Mucosa of stomach (tissue), 1 donor: ENCODE results near the gene DTX3.

Source experiments
- H3K27me3 ChIP-seq: one replicate; pipeline ENCODE4 v1.7.0; 2013; ENCODE audit warnings: mild to moderate bottlenecking, low read length; ENCODE audit not compliant: control insufficient read depth, insufficient read depth
- H3K36me3 ChIP-seq: one replicate; pipeline ENCODE4 v1.7.0; 2013; ENCODE audit warnings: low read length; ENCODE audit not compliant: control insufficient read depth, insufficient read depth
- H3K4me1 ChIP-seq: one replicate; pipeline ENCODE4 v1.7.0; 2013; ENCODE audit warnings: mild to moderate bottlenecking, low read length; ENCODE audit not compliant: control insufficient read depth, insufficient read depth
- H3K4me3 ChIP-seq: one replicate; pipeline ENCODE4 v1.7.0; 2013; ENCODE audit warnings: low read length
- H3K9ac ChIP-seq: one replicate; pipeline ENCODE4 v1.7.0; 2013; ENCODE audit warnings: mild to moderate bottlenecking, low read length, moderate library complexity
- H3K9me3 ChIP-seq: one replicate; pipeline ENCODE4 v1.7.0; 2013; ENCODE audit warnings: mild to moderate bottlenecking, low read length, moderate library complexity; ENCODE audit not compliant: control insufficient read depth
- donor health status: Pancreatic carcinoma.

Gene DTX3

DNA sequence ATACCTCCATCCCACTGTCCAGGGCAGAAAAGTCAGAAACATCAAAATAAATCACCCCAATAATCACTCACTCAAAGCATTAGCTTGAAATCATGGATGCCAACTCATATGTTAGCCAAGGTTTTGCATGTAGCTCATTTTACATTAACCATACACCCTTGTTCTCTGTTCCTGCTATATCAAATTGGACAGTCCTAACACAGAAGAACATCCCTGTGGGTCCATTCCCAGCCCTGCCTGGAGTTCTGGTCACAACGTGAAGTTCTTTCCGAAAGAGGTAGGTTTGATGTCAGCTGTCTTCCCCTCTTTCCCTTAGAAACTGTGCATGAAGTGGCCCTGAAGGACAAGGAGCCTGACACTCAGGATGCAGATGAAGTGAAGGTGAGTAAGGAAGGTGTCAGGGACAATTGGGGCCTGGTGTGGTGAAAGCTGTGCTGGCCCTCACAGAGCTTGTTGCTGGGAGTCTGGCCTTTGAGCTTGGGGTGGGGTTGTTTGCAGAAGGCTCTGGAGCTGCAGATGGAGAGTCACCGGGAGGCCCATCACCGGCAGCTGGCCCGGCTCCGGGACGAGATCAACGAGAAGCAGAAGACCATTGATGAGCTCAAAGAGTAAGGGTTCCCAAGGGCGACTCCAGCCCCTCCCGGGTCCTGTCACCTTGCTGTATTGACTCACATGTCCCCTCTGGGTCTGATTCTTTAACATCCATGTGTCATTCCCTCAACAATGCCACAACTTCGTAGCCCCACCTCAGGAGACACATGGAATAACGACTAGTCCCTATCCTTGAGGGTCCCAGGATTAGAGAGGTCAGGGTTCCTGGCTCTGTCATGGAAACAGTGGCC, 28.6 kb upstream of the DTX3 start:
- Histone ChIP-seq H3K36me3 (no peaks in the 10 kb centered on the region), H3K4me3 (no peak overlapping the region), H3K9ac (no peak overlapping the region), H3K9me3 (no peaks in the 10 kb centered on the region), H3K27me3 (no peaks in the 10 kb centered on the region), H3K4me1 (no peaks in the 10 kb centered on the region)

DNA sequence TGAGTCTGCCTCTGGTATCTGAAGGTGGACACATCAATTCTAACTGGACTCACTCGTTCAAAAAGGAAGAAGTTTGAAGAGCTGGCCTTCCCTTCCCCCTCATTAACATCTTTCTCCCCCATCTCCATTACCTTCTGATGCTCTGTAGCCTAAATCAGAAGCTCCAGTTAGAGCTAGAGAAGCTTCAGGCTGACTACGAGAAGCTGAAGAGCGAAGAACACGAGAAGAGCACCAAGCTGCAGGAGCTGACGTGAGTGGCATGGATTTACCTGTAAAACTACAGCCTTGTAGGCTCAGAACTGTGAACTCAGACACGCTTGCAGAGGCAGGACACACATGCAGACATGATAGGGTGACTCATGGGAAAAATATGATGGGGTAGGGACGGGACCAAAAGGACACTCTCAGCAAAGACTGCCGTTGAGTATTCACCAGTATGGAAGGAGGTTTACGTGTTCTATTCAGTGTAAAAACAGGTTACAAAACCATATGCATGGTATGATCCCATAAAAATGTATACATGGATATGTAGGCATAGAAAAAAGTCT, 27.9 kb upstream of the DTX3 start:
- H3K4me1 ChIP-seq = no peaks in the 10 kb centered on the region
- no peak overlapping the region for H3K9ac ChIP-seq
- H3K36me3 ChIP-seq = no peaks in the 10 kb centered on the region
- H3K27me3 ChIP-seq = no peaks in the 10 kb centered on the region
- H3K4me3 ChIP-seq = no peak overlapping the region
- H3K9me3 ChIP-seq = no peaks in the 10 kb centered on the region

DNA sequence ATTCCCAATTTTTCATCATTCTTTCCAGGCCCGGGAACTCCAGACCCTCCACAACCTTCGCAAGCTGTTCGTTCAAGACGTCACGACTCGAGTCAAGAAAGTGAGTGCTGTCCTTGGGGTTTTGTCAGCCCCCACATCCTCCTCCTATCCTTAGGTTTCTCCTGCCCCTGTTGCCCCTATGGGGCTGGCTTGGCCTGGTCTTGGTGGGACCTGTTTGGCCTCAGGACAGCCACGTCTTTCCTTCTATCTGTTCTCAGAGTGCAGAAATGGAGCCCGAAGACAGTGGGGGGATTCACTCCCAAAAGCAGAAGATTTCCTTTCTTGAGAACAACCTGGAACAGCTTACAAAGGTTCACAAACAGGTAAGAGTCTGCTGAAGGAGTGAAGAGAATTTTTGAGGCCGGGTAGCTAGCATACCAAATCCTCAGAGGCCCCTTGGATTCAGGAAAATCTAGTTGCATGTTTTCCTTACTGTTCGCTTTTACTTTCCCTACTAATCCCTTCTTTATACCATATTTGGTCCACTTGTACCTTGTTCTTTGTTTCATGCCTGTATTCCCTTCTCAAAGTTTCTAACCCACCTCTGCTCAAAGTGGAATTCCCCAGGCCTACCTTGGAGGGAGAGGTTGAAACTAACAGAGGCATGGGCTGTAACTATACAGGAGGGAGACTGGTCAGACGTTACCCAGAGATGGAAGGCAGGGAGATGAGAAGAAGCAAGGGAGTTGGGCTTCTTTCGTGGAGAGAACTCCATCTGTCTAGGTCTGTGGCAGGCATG, 26.5 kb upstream of the DTX3 start:
- Histone ChIP-seq H3K9ac (no peak overlapping the region), H3K4me1 (no peaks in the 10 kb centered on the region), H3K36me3 (no peaks in the 10 kb centered on the region), H3K27me3 (peaks cover 3% of the 10 kb centered on the region), H3K4me3 (no peak overlapping the region), H3K9me3 (no peaks in the 10 kb centered on the region)

DNA sequence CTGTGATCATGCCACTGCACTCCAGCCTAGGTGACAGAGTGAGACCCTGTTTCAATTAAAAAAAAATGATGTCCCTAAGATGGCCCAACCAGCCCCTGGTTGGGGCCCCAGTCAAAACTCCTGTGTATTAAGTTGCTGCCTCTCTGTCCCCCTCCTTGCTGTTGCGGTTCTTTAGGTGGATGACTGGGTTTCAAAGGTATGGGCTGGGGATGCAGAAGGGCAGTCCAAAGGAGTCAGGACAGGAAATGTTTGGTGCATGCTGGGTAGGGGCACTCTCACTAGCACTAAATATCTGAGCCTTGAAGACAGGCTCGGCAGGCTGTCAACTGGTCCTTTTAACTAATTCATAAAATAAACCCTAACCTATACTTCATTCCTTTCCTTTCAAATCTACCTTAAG, 25.6 kb upstream of the DTX3 start:
- H3K9me3 ChIP-seq = no peaks in the 10 kb centered on the region
- no peak overlapping the region for H3K4me3 ChIP-seq
- no peak overlapping the region for H3K9ac ChIP-seq
- H3K27me3 ChIP-seq = peaks cover 3% of the 10 kb centered on the region
- H3K4me1 ChIP-seq = no peaks in the 10 kb centered on the region
- no peaks in the 10 kb centered on the region for H3K36me3 ChIP-seq

DNA sequence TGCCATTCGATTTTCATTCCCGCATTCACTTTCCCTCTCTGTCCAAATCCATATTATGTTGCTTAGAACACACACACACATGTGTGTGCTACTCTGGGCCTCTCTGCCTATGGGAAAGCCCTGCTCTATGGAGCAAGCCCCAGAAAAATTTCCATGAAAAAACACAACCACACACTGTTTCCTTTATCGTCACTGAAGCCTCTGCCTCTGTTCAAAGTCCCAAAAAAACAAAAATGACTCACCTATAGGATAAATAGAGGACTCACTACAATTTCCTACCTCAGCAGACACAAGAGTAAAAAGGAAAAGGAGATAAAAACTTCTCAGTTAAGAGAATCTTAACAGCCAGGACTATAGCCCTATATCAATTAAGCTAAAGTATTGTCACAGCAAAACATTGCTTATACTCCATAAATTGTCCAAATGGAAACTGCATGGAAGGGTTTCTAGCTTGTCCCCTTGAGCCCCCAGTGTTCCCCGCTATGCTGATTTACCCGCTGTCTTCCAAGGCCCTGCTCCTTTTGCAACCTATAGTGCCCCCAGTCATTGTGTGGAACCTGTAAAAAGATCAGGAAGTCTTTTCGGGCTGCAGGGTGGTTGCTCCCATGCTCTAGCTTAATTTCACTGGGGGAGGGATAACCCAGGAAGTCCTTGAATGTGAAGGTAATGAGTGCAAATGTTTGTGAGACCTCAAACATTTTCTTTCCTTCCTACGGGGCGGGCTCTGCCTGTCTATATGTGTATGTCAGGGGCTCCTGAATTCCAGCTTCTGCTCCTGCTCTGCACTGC, 24.8 kb upstream of the DTX3 start:
- H3K36me3 ChIP-seq = no peaks in the 10 kb centered on the region
- no peaks in the 10 kb centered on the region for H3K9me3 ChIP-seq
- no peak overlapping the region for H3K4me3 ChIP-seq

DNA sequence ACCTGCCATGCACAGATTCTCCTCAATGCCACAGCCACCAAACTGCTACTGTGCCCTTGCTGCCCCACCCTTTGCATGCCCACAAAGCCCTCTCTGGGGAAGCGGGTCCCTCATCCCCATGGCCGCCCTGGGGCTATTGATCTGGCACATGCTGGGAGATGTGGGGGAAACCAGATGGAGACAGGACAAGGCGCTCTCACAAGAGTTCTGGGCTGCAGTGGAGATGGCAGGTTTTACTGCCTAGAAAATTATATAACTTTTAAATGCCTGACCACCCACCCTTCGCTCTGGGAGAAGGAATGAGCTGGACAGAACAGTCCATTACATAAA, 24.2 kb upstream of the DTX3 start:
- H3K36me3 ChIP-seq = no peaks in the 10 kb centered on the region
- H3K4me1 ChIP-seq = no peaks in the 10 kb centered on the region
- no peak overlapping the region for H3K9ac ChIP-seq
- no peaks in the 10 kb centered on the region for H3K9me3 ChIP-seq
- peaks cover 5% of the 10 kb centered on the region for H3K27me3 ChIP-seq
- H3K4me3 ChIP-seq = no peak overlapping the region

More for the DNA sequence above, 24.8 kb upstream of the DTX3 start:
- Histone ChIP-seq H3K27me3 (peaks cover 3% of the 10 kb centered on the region), H3K4me1 (no peaks in the 10 kb centered on the region), H3K9ac (no peak overlapping the region)

DNA sequence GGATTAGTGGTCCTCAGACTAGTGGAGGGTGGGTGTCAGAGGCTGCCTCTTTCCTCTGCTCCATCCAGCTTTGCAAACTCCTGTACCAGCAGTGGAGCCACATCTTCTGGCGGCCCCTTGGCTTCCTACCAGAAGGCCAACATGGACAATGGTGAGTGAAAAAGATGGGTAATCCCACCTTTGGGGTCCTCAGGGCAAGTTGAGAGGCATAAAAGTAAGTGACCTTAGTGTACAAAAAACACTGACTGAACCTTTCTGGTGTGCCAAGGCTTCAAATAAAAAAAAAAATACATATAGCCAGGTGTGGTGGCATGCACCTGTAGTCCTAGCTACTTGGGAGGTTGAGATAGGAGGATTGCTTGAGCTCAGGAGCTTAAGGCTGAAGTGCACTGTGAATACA, 22.8 kb upstream of the DTX3 start:
- Histone ChIP-seq H3K9me3 (no peaks in the 10 kb centered on the region), H3K36me3 (no peaks in the 10 kb centered on the region), H3K9ac (no peak overlapping the region), H3K4me1 (no peaks in the 10 kb centered on the region), H3K4me3 (no peak overlapping the region), H3K27me3 (peaks cover 6% of the 10 kb centered on the region)

DNA sequence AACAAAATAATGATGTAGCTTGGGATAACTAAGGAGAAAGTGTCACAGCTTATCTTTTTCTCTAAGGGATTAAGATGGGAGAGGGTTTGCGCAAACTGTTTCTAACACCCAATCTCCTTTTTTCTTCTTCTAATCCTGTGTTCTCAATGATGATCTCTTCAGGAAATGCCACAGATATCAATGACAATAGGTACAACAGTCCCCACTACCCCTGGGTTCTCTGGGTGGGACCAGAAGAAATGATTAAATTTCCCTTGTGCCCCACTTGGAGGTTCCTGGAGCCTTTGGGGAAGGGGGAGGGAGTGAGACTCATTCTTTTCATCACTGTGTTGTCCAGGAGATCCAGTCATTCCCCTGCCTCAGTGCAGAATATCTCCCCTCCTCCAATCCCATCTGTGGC, 22.2 kb upstream of the DTX3 start:
- no peak overlapping the region for H3K4me3 ChIP-seq
- peaks cover 6% of the 10 kb centered on the region for H3K27me3 ChIP-seq
- H3K4me1 ChIP-seq = no peaks in the 10 kb centered on the region
- no peaks in the 10 kb centered on the region for H3K36me3 ChIP-seq
- no peaks in the 10 kb centered on the region for H3K9me3 ChIP-seq
- H3K9ac ChIP-seq = no peak overlapping the region

DNA sequence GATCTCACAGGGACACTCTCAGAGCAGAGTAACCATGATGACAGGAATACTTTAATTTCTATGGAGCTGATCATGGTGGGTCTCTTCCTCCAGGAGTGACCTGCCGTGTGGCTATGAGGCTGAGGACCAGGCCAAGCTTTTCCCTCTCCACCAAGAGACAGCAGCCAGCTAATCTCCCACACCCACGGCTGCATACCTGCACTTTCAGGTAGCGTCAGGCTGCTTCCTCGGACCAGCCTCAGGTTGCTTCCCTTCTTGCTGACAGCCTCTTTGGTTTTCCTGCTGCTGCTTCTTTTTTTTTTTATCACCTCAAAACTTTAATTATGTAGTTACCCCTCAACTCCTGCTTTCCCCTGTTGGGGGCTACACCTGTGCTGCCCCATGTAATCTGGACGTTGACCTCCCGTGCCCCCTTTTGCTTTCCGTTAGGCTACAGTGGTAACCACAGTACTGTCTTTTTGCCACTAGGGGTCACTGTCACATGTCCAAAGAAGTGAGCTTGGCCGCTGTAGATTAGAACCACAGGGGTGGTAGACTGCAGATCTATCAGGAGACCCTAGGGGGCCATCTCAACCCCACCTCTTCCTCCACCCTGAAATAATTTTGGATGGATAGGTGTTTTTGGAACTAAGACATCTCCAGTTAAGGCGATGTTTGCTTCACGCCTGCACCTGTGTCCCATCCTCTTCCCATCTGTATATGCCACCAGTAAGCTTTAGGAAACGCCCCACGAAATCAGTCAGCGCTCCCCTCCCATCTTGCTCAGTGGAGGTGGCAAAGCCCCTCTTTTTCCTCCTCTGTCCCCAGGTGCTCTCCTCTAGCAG, 21.4 kb upstream of the DTX3 start:
- H3K36me3 ChIP-seq = no peaks in the 10 kb centered on the region
- no peaks in the 10 kb centered on the region for H3K9me3 ChIP-seq
- no peak overlapping the region for H3K9ac ChIP-seq
- H3K27me3 ChIP-seq = peaks cover 6% of the 10 kb centered on the region
- H3K4me3 ChIP-seq = no peak overlapping the region
- H3K4me1 ChIP-seq = no peaks in the 10 kb centered on the region

DNA sequence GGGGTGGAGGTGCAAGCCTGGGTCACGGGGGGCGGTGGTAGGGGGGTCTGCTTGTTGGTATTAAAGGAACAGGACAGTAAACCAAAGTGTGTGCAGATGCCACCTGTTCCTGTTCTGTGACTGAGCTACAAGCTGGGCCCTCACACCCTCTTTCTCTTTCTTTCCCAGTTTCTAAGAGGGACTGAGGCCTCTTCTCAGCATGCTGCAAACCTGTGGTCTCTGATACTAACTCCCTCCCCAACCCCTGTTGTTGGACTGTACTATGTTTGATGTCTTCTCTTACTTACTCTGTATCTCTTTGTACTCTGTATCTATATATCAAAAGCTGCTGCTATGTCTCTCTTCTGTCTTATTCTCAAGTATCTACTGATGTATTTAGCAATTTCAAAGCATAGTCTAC, 20.6 kb upstream of the DTX3 start:
- Histone ChIP-seq H3K27me3 (peaks cover 6% of the 10 kb centered on the region), H3K9me3 (no peaks in the 10 kb centered on the region), H3K4me3 (no peak overlapping the region), H3K9ac (no peak overlapping the region), H3K36me3 (no peaks in the 10 kb centered on the region), H3K4me1 (no peaks in the 10 kb centered on the region)

DNA sequence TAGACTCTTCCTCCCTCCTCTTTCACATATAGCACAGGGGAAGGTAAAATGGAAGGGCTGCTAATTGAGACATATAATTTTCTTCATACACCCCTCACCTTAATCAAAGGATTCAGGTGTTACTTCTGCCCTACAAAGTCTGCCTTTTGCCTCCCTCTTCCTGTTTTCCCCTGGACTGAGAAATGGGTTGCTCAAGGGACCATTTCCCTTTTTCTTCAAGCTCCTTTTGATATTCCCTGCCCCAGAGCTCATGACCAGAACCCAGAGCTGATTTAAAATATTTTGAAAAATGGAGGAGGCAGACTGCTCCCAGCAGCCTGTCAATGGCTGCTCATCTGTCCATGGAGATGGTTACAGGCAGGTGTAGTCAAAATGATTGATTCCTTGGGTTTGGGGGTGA, 19.9 kb upstream of the DTX3 start:
- Histone ChIP-seq H3K4me3 (no peak overlapping the region), H3K36me3 (no peaks in the 10 kb centered on the region), H3K9me3 (no peaks in the 10 kb centered on the region), H3K27me3 (peaks cover 6% of the 10 kb centered on the region), H3K4me1 (no peaks in the 10 kb centered on the region), H3K9ac (no peak overlapping the region)
